UCSD-AML1 (cell line): ENCODE results near the gene LATS1.
A peak's percentile ranks its signal among the peaks of the same experiment; 100 is the strongest.
"Not testable (repeated sequence)": the region's sequence is repeated elsewhere in the genome, so short reads cannot be mapped to it uniquely, and the experiment has no call there.

Experiments
- DNase-seq: peaks from one replicate; lab custom pipeline; 2025; ENCODE audit not compliant: unreplicated experiment; lab: John Stamatoyannopoulos, UW

LATS1 gene

GRCh38 chr6:149672265-149672664 is 45.6 kb downstream of the LATS1 start:
- DNase-seq = not testable (repeated sequence)

GRCh38 chr6:149660028-149660427 is 57.9 kb downstream of the LATS1 start:
- DNase-seq = no peak

GRCh38 chr6:149657441-149657840 is 60.5 kb downstream of the LATS1 start:
- DNase-seq = no peak

GRCh38 chr6:149651056-149651455 is 66.8 kb downstream of the LATS1 start:
- DNase-seq = no peak

- DNase-seq = peak; percentile 93
These were observed 69.5 kb downstream of the LATS1 start, which contains the start of gene KATNA1 for GRCh38 chr6:149648148-149649145. TSS of gene KATNA1 (minus strand) at chr6:149648714. CDS start at chr6:149638547, 10,167 bp downstream.

GRCh38 chr6:149646599-149646998 is 71.3 kb downstream of the LATS1 start:
- no peak for DNase-seq

- no peak for DNase-seq
These were observed 74.9 kb downstream of the LATS1 start for GRCh38 chr6:149642829-149643580.

GRCh38 chr6:149636124-149636523 is 81.8 kb downstream of the LATS1 start:
- DNase-seq = no peak

GRCh38 chr6:149634315-149634714 is 83.6 kb downstream of the LATS1 start:
- DNase-seq = no peak

- peak; percentile 10 for DNase-seq
These were observed 88.9 kb downstream of the LATS1 start for GRCh38 chr6:149628875-149629510.

- DNase-seq = no peak
These were observed 90.2 kb downstream of the LATS1 start for GRCh38 chr6:149627672-149628071.

- no peak for DNase-seq
These were observed 102.1 kb downstream of the LATS1 start for GRCh38 chr6:149615805-149616204.

GRCh38 chr6:149614337-149614736 is 103.6 kb downstream of the LATS1 start:
- DNase-seq = no peak

- no peak for DNase-seq
These were observed 109.4 kb downstream of the LATS1 start for GRCh38 chr6:149608381-149608982.
